GM12878 (cell line): ENCODE data around the gene CTR9. TPM values are rescaled to one million over a fixed set of nuclear protein-coding genes. Genes with fewer than 3 reads are reported as not detected.
A peak's percentile ranks its signal among the peaks of the same experiment; 100 is the strongest.

Experiments
- ATAC-seq: fragments of 200-7000 bp; cut with Tn5 transposase; 3 replicates; pipeline ENCODE4 v1.9.1; 2020; ENCODE audit warnings: mild to moderate bottlenecking, moderate library complexity
- BruUV-seq: library from RNA; stranded (reverse); fragments of 400-500 nt; replicated peaks from 2 replicates; lab custom pipeline; 2021; lab: Mats Ljungman, UMichigan
- CTCF ChIA-PET: fragments of 300-600 bp; sonication (Branson Sonifier 250); formaldehyde crosslinking; extraction: SDS; loops from one replicate; lab custom pipeline; 2021; ENCODE audit warnings: inconsistent platforms; lab: Yijun Ruan, JAX
- POLR2A ChIA-PET: fragments of 350-600 bp; formaldehyde crosslinking; extraction: SDS; loops from one replicate; lab custom pipeline; 2021; ENCODE audit warnings: inconsistent platforms; lab: Charles Lee
- RAD21 ChIA-PET: fragments of 300-600 bp; sonication (Branson Sonifier 250); formaldehyde crosslinking; loops from one replicate; lab custom pipeline; 2023; ENCODE audit warnings: antibody characterized with exemption; ENCODE audit not compliant: unreplicated experiment; lab: Charles Lee
- SMC1A ChIA-PET: fragments of 300-600 bp; sonication (Branson Sonifier 250); formaldehyde crosslinking; loops from one replicate; lab custom pipeline; 2023; ENCODE audit not compliant: unreplicated experiment, uncharacterized antibody; lab: Charles Lee
- DNase-seq: peaks from one replicate; pipeline ENCODE4 v3.0.0-alpha.2; 2011; ENCODE audit warnings: low read depth, low spot score
- FAIRE-seq: peaks from 3 replicates; lab custom pipeline; 2011; peaks lifted over from hg19 to GRCh38; lab: Jason Lieb, UNC
- H2AFZ ChIP-seq: 2 replicates; pipeline ENCODE4 v1.6.0; 2011; ENCODE audit warnings: low read depth, low read length, control low read depth; ENCODE audit not compliant: control insufficient read depth
- H3K27ac ChIP-seq: 2 replicates; pipeline ENCODE4 v1.5.1; 2011; ENCODE audit warnings: control low read depth; ENCODE audit not compliant: control insufficient read depth, insufficient read depth
- H3K27me3 ChIP-seq, 2 experiments: replicated peaks in 1 of 2; 2 replicates each; pipeline versions ENCODE4 v1.6.0 to v1.6.1; 2011; ENCODE audit warnings: low read length in 1 of 2; ENCODE audit not compliant: control insufficient read depth in 2 of 2, insufficient read depth in 2 of 2
- H3K36me3 ChIP-seq, 2 experiments: 2 replicates each; pipeline ENCODE4 v1.5.1; 2011; ENCODE audit warnings: low read length in 1 of 2; ENCODE audit not compliant: control insufficient read depth in 2 of 2, insufficient read depth in 2 of 2
- H3K4me1 ChIP-seq: 2 replicates; pipeline ENCODE4 v1.6.1; 2011; ENCODE audit warnings: mild to moderate bottlenecking, low read length, moderate library complexity, mixed read lengths; ENCODE audit not compliant: control insufficient read depth, insufficient read depth
- H3K4me2 ChIP-seq: 2 replicates; pipeline ENCODE4 v1.6.0; 2011; ENCODE audit warnings: control low read depth; ENCODE audit not compliant: control insufficient read depth, insufficient read depth
- H3K4me3 ChIP-seq: fragments of 200-600 bp; sonication (generic); 2 replicates; pipeline ENCODE4 v1.5.1; 2016
- H3K79me2 ChIP-seq: 2 replicates; pipeline ENCODE4 v1.6.0; 2011; ENCODE audit warnings: low read length; ENCODE audit not compliant: control insufficient read depth, insufficient read depth
- H3K9ac ChIP-seq: 2 replicates; pipeline ENCODE4 v1.8.0; 2011; ENCODE audit warnings: low read length, control low read depth, mixed read lengths; ENCODE audit not compliant: control insufficient read depth, insufficient read depth
- H3K9me3 ChIP-seq: replicated peaks from 3 replicates; pipeline ENCODE4 v1.5.1; 2011; ENCODE audit warnings: mild to moderate bottlenecking, low read length; ENCODE audit not compliant: control insufficient read depth, insufficient read depth
- H4K20me1 ChIP-seq: 2 replicates; pipeline ENCODE4 v1.6.0; 2011; ENCODE audit not compliant: control insufficient read depth, insufficient read depth
- CEBPZ ChIP-seq: fragments of 150-350 bp; IDR thresholded peaks from 2 replicates; pipeline ENCODE4 v1.6.1; 2016; ENCODE audit warnings: low read depth, low read length
- CHD4 ChIP-seq: fragments of 200-600 bp; sonication (generic); IDR thresholded peaks from 2 replicates; pipeline ENCODE4 v1.6.1; 2016; ENCODE audit warnings: mild to moderate bottlenecking
- GATAD2B ChIP-seq: fragments of 450-650 bp; conservative IDR thresholded peaks from 2 replicates; pipeline ENCODE4 v1.6.1; 2017; ENCODE audit warnings: low read depth, mild to moderate bottlenecking, moderate library complexity
- NFIC ChIP-seq: IDR thresholded peaks from 2 replicates; pipeline ENCODE4 v1.6.1; 2012; ENCODE audit warnings: low read depth, mild to moderate bottlenecking, inconsistent platforms, low read length, moderate library complexity
- SRF ChIP-seq, 2 experiments: IDR thresholded peaks; 2 replicates each; pipeline ENCODE4 v1.6.1; 2011; ENCODE audit warnings: low read depth in 2 of 2, low read length in 2 of 2, mild to moderate bottlenecking in 1 of 2, moderate library complexity in 1 of 2
- ZBTB11 ChIP-seq: fragments of 450-650 bp; formaldehyde crosslinking; IDR thresholded peaks from 2 replicates; pipeline ENCODE4 v1.5.0; 2022; ENCODE audit warnings: mild to moderate bottlenecking, missing genetic modification characterization
- WGBS: methylation state at CpG from one replicate; pipeline ENCODE4 v1.1.6; 2016; ENCODE audit warnings: low lambda C conversion rate; ENCODE audit not compliant: insufficient replicate concordance, insufficient coverage; ENCODE audit errors: missing lambda C conversion rate; 5-methylcytosine and 5-hydroxymethylcytosine counted together
- in situ Hi-C: fragments of 300-500 bp; cut with MboI; formaldehyde crosslinking; loops from 9 replicates; pipeline ENCODE4 v1.14.3; 2018; ENCODE audit warnings: mixed read lengths
- intact Hi-C: fragments of 100-400 bp; cut with micrococcal nuclease; formaldehyde crosslinking; loops from one replicate; pipeline ENCODE4 v1.14.2; 2022; ENCODE audit not compliant: unreplicated experiment
- polyA plus RNA-seq, 11 experiments: library from polyadenylated mRNA; depleted of rRNA in 4 of 11; unstranded in 6 of 11; stranded (reverse) in 5 of 11; fragments of >200 nt; fragmentation: Nextera tagmentation in 4 of 11; fragmentation: Illumina TruSeq in 1 of 11; extraction: Ambion mirVana in 4 of 11; extraction: Trizol in 1 of 11; gene quantifications; 1 replicate in 1 of 11; 2 replicates in 10 of 11; pipeline versions ENCODE4 v1.2.1 to v1.2.3, GENCODE V29; 2011 to 2016; ENCODE audit warnings: inconsistent platforms in 2 of 11, missing spikeins in 2 of 11, low read depth in 1 of 11
- total RNA-seq, 4 experiments: library from RNA; depleted of rRNA in 3 of 4; stranded (reverse); fragments of >200 nt in 3 of 4; fragmentation: Illumina TruSeq in 1 of 4; extraction: Trizol in 1 of 4; gene quantifications; 2 replicates each; pipeline versions ENCODE4 v1.2.1 to v1.2.3, GENCODE V29; 2013 to 2021
- TF ChIP-seq, protein P1 (sequence below): IDR thresholded peaks from 2 replicates; pipeline ENCODE4 v1.6.1; 2011; ENCODE audit warnings: borderline replicate concordance, low read depth, mild to moderate bottlenecking, moderate library complexity, mixed read lengths, low read length; ENCODE audit not compliant: insufficient read depth; ENCODE audit errors: extremely low read length

The CTR9 gene
- total and polyA plus RNA-seq, 10 of the 15 experiments (the other 5 are each of a cell fraction or from before 2014, with no cell fraction given), result 13.9 to 54.9 (median 28.9) TPM

GRCh38 chr11:10742460-10743208 lies 8.4 kb upstream of the CTR9 start:
- ATAC-seq (peak; percentile 67), DNase-seq (no peak), FAIRE-seq (no peak)
- H3K36me3 ChIP-seq, result no peaks in the 10 kb centered on the region
- no peak overlapping the region for H3K27ac ChIP-seq
- 74% methylated on average over 9 of the region's 9 CpGs for WGBS
- no peaks in the 10 kb centered on the region for H3K27me3 ChIP-seq
- peaks cover 7% of the 10 kb centered on the region for H3K4me1 ChIP-seq
- in situ Hi-C loops, result no loop called here
- ChIA-PET CTCF (interaction anchor here (0.6 to 1.6 kb wide), 5 partner anchors 21 to 336 kb away, joined by 3 to 5 read pairs (median 3); partner anchors contain the start of gene RNF141), RAD21 (interaction anchor here (1.3 kb wide), 1 partner anchor 8 kb away, joined by 3 read pairs; no protein-coding TSS in a partner anchor), SMC1A (interaction anchor here (1.0 to 1.6 kb wide), 3 partner anchors 67 to 300 kb away, joined by 3 to 4 read pairs (median 3); partner anchors contain the start of gene EIF4G2), POLR2A (interaction anchor here (0.9 to 2.0 kb wide), 2 partner anchors 9 to 336 kb away, joined by 3 to 5 read pairs; partner anchors contain the start of gene CTR9)
- no TSS peak for BruUV-seq
- no peak overlapping the region for H3K9ac ChIP-seq
- intact Hi-C loops, result no loop called here
- no peak overlapping the region for H3K4me2 ChIP-seq
- H3K9me3 ChIP-seq, result no peaks in the 10 kb centered on the region
- no peaks in the 10 kb centered on the region for H3K79me2 ChIP-seq
- H3K4me3 ChIP-seq, result no peak overlapping the region
- TF ChIP-seq GATAD2B, result no peak
- no peak for TF ChIP-seq ZBTB11 (CRISPR knock-in tag)
- TF ChIP-seq, protein P1, sequence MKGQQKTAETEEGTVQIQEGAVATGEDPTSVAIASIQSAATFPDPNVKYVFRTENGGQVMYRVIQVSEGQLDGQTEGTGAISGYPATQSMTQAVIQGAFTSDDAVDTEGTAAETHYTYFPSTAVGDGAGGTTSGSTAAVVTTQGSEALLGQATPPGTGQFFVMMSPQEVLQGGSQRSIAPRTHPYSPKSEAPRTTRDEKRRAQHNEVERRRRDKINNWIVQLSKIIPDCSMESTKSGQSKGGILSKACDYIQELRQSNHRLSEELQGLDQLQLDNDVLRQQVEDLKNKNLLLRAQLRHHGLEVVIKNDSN, result no peak
- TF ChIP-seq CHD4, result no peak
- no peak for TF ChIP-seq SRF (IDR thresholded peaks at IDR 0.05; ENCODE audit: low read depth in 2 of 2, low read length in 2 of 2)
- no peak for TF ChIP-seq CEBPZ
- TF ChIP-seq NFIC, result no peak
- H2AFZ ChIP-seq, result no peak overlapping the region
- no peaks in the 10 kb centered on the region for H4K20me1 ChIP-seq
